Stomach (tissue), 4 donors: ENCODE results near the gene CBX8.

Source experiments
- CTCF ChIP-seq, 7 experiments: fragments of 450-650 bp in 4 of 7; fragments of 200-600 bp in 3 of 7; sonication (generic) in 3 of 7; IDR thresholded peaks; one replicate each; pipeline ENCODE4 v1.5.1; 2016 to 2019; ENCODE audit warnings: antibody characterized with exemption in 7 of 7, control low read depth in 2 of 7, mild to moderate bottlenecking in 1 of 7
- EP300 ChIP-seq: sonication (generic); formaldehyde crosslinking; IDR thresholded peaks from one replicate; pipeline ENCODE4 v1.6.1; 2017; ENCODE audit warnings: antibody characterized with exemption
- POLR2A ChIP-seq, 4 donors: fragments of 450-650 bp; IDR thresholded peaks; one replicate each; pipeline ENCODE4 v1.6.1; 2016; ENCODE audit warnings: antibody characterized with exemption in 4 of 4, control low read depth in 2 of 4, mild to moderate bottlenecking in 1 of 4, moderate library complexity in 1 of 4
- POLR2AphosphoS5 ChIP-seq, 3 donors: sonication (generic); formaldehyde crosslinking; IDR thresholded peaks; one replicate each; pipeline ENCODE4 v1.6.1; 2016; ENCODE audit warnings: antibody characterized with exemption in 3 of 3

DNA sequence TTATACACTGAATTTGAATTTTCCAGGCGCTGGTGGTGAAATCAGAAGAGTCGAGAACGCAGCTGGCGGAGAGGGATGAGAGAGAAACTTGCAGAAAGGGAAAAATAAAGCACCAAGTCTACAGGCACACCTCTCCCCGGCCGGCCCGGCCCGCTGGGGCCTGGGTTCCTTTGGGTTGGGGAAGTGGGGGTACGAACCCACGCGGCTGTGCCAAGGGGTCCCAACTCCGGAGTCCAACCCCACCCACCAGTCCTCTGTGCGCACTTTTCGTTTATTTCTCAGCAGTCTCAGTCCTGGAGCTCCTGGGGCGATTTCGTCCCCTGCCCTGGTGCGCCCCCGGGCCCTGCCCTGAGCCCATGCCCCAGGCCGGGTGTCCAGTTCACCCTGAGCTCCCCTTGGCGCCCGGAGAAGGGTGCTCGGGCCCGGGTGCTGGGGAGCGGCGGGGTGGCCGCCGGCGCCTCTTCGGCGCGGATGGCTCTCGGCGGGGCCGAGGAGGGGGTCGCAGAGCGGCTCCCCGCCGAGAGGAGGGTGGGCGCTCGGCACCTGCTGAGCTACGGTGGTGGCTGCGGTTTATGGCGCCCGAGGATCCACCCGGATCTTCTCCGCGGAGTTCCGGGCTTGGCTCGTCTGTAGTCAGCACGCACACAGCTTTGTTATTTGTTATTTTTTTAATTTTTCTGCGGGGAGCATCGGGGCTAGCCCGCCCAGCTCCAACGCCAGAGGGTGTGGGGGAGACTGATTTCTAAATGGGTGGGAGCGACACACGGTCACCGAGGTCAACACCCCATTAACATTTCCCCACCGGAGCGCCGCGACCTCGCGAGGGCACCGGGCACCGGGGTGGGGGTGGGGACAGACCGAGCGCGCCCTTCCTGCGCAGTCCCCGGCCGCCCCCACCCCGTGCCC lies 15.7 kb upstream of the CBX8 start:
- no peak for TF ChIP-seq CTCF (IDR thresholded peaks at IDR 0.05)
- no peak for TF ChIP-seq POLR2AphosphoS5 (IDR thresholded peaks at IDR 0.05)
- no peak for TF ChIP-seq POLR2A (IDR thresholded peaks at IDR 0.05)
- TF ChIP-seq EP300 = no peak
